Esophagus squamous epithelium (tissue), 4 donors: ENCODE data around the gene CSTPP1.

Source experiments
- POLR2A ChIP-seq, 4 donors: fragments of 450-650 bp; IDR thresholded peaks; one replicate each; pipeline ENCODE4 v1.6.1; 2017; ENCODE audit warnings: antibody characterized with exemption in 4 of 4, mild to moderate bottlenecking in 4 of 4, moderate library complexity in 3 of 4
- TF ChIP-seq, protein P1 (sequence below), 6 experiments: fragments of 450-650 bp in 4 of 6; fragments of 200-600 bp in 2 of 6; sonication (generic) in 2 of 6; IDR thresholded peaks; one replicate each; pipeline ENCODE4 v1.5.1; 2016 to 2019; ENCODE audit warnings: antibody characterized with exemption in 6 of 6, mild to moderate bottlenecking in 4 of 6, moderate library complexity in 4 of 6

DNA sequence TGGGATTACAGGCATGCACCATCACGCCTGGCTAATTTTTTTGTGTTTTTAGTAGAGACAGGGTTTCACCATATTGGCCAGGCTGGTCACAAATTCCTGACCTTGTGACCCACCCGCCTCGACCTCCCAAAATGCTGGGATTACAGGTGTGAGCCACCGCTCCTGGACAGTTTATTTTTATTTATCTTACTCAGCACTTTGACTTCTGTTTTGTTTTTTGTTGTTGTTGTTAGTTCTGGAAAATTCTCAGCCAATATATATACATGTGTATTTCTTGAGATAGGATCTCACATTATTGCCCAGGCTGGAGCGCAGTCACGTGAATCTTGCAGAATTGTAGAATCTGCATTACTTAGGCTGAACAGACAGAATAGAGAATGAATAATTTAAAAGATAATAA, 107.6 kb downstream of the CSTPP1 start:
- TF ChIP-seq, protein P1, sequence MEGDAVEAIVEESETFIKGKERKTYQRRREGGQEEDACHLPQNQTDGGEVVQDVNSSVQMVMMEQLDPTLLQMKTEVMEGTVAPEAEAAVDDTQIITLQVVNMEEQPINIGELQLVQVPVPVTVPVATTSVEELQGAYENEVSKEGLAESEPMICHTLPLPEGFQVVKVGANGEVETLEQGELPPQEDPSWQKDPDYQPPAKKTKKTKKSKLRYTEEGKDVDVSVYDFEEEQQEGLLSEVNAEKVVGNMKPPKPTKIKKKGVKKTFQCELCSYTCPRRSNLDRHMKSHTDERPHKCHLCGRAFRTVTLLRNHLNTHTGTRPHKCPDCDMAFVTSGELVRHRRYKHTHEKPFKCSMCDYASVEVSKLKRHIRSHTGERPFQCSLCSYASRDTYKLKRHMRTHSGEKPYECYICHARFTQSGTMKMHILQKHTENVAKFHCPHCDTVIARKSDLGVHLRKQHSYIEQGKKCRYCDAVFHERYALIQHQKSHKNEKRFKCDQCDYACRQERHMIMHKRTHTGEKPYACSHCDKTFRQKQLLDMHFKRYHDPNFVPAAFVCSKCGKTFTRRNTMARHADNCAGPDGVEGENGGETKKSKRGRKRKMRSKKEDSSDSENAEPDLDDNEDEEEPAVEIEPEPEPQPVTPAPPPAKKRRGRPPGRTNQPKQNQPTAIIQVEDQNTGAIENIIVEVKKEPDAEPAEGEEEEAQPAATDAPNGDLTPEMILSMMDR (IDR thresholded peaks at IDR 0.05): no peak
- TF ChIP-seq POLR2A (IDR thresholded peaks at IDR 0.05): no peak
